Neural cell (in vitro differentiated cells): ENCODE results near the gene MRGPRD.

Experiments used
- CTCF ChIP-seq: fragments of 450-650 bp; IDR thresholded peaks from 2 replicates; pipeline ENCODE4 v1.5.1; 2014; ENCODE audit warnings: antibody characterized with exemption, mild to moderate bottlenecking, moderate library complexity; ENCODE audit not compliant: poor library complexity, severe bottlenecking
- EP300 ChIP-seq: fragments of 450-650 bp; conservative IDR thresholded peaks from 2 replicates; pipeline ENCODE4 v1.6.1; 2014; ENCODE audit warnings: antibody characterized with exemption, mild to moderate bottlenecking, moderate library complexity; ENCODE audit not compliant: poor library complexity, severe bottlenecking
- EZH2 ChIP-seq: fragments of 200-600, 300-800 bp; shearing (Covaris generic), sonication (generic); IDR thresholded peaks from 2 replicates; pipeline ENCODE4 v1.6.1; 2014; ENCODE audit warnings: antibody characterized with exemption, low read length, borderline replicate concordance, mild to moderate bottlenecking; ENCODE audit not compliant: insufficient read depth, poor library complexity, severe bottlenecking
- MXI1 ChIP-seq: fragments of 450-650 bp; conservative IDR thresholded peaks from 2 replicates; pipeline ENCODE4 v1.6.1; 2014; ENCODE audit warnings: antibody characterized with exemption, mild to moderate bottlenecking; ENCODE audit not compliant: poor library complexity, severe bottlenecking
- POLR2AphosphoS5 ChIP-seq: IDR thresholded peaks from 2 replicates; pipeline ENCODE4 v1.6.1; 2012
- RAD21 ChIP-seq: fragments of 450-650 bp; conservative IDR thresholded peaks from 2 replicates; pipeline ENCODE4 v1.6.1; 2014; ENCODE audit warnings: antibody characterized with exemption, mild to moderate bottlenecking, moderate library complexity
- SMC3 ChIP-seq: fragments of 450-650 bp; conservative IDR thresholded peaks from 2 replicates; pipeline ENCODE4 v1.6.1; 2014; ENCODE audit warnings: antibody characterized with exemption, mild to moderate bottlenecking, moderate library complexity; ENCODE audit not compliant: poor library complexity
- TF ChIP-seq, protein P1 (sequence below): IDR thresholded peaks from 2 replicates; pipeline ENCODE4 v1.6.1; 2012; ENCODE audit warnings: borderline replicate concordance

DNA sequence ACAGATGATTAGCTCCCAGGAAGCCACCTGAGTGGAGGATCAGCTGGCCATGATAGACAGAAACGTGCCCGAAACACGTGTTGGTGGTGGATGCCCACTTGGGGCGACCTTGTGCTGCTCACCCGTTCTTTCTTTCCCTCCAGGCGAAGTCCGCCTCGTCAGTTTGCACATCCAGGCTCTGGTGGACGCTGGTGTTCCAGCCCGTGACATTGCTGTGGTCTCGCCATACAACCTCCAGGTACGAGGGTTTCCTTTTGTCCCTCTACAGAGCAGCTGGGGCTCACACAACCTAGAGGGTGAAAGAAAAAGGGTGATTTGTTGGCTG lies 46.5 kb downstream of the MRGPRD start:
- TF ChIP-seq CTCF (no peak), RAD21 (no peak), MXI1 (no peak), POLR2AphosphoS5 (no peak), EZH2 (no peak), EP300 (no peak), SMC3 (no peak)
- TF ChIP-seq, protein P1, sequence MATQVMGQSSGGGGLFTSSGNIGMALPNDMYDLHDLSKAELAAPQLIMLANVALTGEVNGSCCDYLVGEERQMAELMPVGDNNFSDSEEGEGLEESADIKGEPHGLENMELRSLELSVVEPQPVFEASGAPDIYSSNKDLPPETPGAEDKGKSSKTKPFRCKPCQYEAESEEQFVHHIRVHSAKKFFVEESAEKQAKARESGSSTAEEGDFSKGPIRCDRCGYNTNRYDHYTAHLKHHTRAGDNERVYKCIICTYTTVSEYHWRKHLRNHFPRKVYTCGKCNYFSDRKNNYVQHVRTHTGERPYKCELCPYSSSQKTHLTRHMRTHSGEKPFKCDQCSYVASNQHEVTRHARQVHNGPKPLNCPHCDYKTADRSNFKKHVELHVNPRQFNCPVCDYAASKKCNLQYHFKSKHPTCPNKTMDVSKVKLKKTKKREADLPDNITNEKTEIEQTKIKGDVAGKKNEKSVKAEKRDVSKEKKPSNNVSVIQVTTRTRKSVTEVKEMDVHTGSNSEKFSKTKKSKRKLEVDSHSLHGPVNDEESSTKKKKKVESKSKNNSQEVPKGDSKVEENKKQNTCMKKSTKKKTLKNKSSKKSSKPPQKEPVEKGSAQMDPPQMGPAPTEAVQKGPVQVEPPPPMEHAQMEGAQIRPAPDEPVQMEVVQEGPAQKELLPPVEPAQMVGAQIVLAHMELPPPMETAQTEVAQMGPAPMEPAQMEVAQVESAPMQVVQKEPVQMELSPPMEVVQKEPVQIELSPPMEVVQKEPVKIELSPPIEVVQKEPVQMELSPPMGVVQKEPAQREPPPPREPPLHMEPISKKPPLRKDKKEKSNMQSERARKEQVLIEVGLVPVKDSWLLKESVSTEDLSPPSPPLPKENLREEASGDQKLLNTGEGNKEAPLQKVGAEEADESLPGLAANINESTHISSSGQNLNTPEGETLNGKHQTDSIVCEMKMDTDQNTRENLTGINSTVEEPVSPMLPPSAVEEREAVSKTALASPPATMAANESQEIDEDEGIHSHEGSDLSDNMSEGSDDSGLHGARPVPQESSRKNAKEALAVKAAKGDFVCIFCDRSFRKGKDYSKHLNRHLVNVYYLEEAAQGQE: no peak
